Measurements from ENCODE around the gene PWWP2B. TPM values are rescaled to one million over a fixed set of nuclear protein-coding genes. Genes with fewer than 3 reads are reported as not detected.

Gene PWWP2B
- total and polyA plus RNA-seq, 2 experiments from 2014 or later = 2.3 to 12.8 TPM

- TF ChIP-seq ZNF462 (CRISPR knock-in tag; IDR thresholded peaks at IDR 0.05) (no peak), STAT1 (IDR thresholded peaks at IDR 0.05; ENCODE audit: unreplicated experiment) (no peak), ZNF331 (CRISPR knock-in tag; IDR thresholded peaks at IDR 0.05; ENCODE audit: low read depth) (no peak), JUNB (IDR thresholded peaks at IDR 0.05; ENCODE audit: unreplicated experiment) (no peak), EZH2phosphoT487 (IDR thresholded peaks at IDR 0.05; ENCODE audit: unreplicated experiment) (no peak)
Measured at GRCh38 chr10:132417257-132417910, 20.4 kb downstream of the PWWP2B start (continued).

- peak overlapping the region; percentile 34; the same call in 1 of the 3 replicates for H3K4me3 Mint-ChIP-seq
- H2AFZ ChIP-seq = no peak overlapping the region
- H3K4me1 Mint-ChIP-seq = peaks cover 43% of the 10 kb centered on the region
- no peaks in the 10 kb centered on the region for H3K36me3 ChIP-seq (ENCODE audit: insufficient read depth)
- no peaks in the 10 kb centered on the region for H3K79me2 ChIP-seq (replicated peaks; ENCODE audit: insufficient read depth)
- H3K4me1 ChIP-seq (ENCODE audit: insufficient read depth) = peaks cover 15% of the 10 kb centered on the region
- DNase-seq (ENCODE audit: low spot score) = no peak
- H3K4me2 ChIP-seq = peak overlapping the region; percentile 55
- ATAC-seq = no peak
- peaks cover 10% of the 10 kb centered on the region for H3K27me3 Mint-ChIP-seq (ENCODE audit: insufficient read depth, low read depth, poor library complexity)
- H3K27ac ChIP-seq (ENCODE audit: low read depth) = no peak overlapping the region
- H3K9me3 Mint-ChIP-seq = no peaks in the 10 kb centered on the region
- no peaks in the 10 kb centered on the region for H3K9me2 ChIP-seq (ENCODE audit: insufficient read depth)
- H3K4me3 ChIP-seq = no peak overlapping the region
- H4K20me1 ChIP-seq (replicated peaks; ENCODE audit: insufficient read depth) = no peaks in the 10 kb centered on the region
- no peak for TF ChIP-seq EZH2 (IDR thresholded peaks at IDR 0.05; ENCODE audit: low read depth, unreplicated experiment)
- no peaks in the 10 kb centered on the region; the same call in 2 of the 3 replicates for H3K36me3 Mint-ChIP-seq (ENCODE audit: low read depth)
- no peaks in the 10 kb centered on the region for H3K27me3 ChIP-seq (ENCODE audit: insufficient read depth)
- H3K27ac Mint-ChIP-seq = peak overlapping the region; percentile 87
- H3F3A ChIP-seq (replicated peaks; ENCODE audit: low read depth) = 0 out of 2 replicates have a peak, but pooled peaks cover 5% of the 10 kb centered on the region
Measured at GRCh38 chr10:132417957-132418441, 21.0 kb downstream of the PWWP2B start.
